ENCODE data around the gene FMNL2.

FMNL2 gene

DNA sequence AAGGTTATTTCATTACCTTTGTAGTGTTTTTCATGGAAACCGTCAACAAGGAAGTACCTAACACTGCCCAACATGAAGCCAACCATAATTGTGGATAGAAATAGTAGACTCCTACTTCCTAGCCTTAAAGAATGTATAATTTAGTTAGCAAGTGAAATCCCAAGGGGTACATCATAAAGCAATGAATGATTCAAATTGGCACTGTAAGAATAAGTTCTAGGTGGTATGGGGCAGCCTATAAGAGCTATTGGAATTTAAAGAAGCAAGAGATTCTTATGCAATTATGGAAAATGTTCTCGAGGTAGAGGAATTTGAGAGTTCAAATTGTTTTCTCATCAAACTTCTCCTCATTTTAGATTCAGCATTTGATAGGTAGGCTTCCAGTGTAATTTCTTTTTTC lies 157.9 kb downstream of the FMNL2 start:
- DNase-seq (ENCODE audit: low read depth, low spot score), result no peak

DNA sequence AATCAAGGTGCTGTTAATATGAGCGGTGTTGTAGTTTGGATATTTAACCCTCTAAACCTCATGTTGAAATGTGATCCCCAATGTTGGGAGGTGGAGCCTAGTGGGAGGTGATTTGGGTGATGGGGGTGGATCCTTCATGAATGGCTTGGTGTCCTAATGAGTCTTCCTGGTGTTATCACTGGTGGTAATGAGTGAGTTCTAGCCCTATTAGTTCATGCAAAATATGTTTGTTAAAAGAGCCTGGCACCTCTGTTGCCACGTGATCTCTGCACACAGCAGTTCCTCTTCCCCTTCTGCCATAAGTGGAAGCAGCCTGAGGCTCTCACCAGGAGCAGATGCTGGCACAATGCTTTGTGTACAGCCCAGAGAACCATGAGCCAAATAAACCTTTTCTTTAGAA lies 158.4 kb downstream of the FMNL2 start:
- no peak for DNase-seq (ENCODE audit: low read depth, low spot score)

DNA sequence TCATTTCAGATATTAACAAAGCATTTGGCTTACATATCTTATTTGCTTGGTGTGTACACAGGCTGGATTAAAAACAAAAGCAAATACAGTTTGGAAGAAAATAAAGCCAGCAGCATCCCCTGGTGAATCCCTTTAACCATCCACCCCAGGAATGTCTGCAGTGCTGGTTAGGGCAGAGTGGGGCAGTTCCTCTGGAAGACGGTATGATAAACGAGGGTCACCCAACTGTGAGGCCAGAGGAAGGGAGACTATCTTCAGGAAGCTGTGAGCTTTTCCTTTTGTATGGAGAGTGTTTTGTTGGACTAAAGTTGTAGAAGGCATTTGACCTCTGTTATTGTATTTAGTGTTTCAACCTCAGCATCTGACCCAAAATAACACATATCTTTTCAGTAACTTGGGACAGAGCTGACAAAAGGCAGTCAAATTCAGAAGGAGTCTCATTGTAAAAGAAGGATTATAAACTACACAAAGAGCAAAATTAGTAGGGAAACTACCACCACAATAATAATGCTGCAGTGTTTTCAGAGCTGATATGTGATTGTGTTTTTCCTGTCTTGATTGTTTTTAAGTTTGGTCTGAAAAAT lies 159.1 kb downstream of the FMNL2 start:
- DNase-seq (ENCODE audit: low read depth, low spot score), result no peak

DNA sequence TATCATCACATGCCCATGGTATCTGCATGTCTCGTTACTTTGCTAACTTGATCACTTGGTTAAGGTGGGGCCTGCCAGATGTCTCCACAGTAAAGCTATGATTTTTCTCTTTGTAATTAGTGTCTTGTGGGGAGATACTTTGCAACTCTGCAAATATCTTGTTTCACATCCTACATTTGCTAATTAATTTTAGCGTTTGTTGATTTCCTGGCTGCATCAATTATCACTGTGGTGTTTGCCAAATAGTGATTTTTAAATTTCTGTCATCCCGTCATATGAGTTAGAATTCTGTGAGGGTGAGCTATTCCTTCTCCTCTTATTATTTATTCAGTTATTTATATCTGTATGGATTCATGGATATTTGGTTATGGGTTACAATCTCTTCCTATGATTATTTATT lies 161.4 kb downstream of the FMNL2 start:
- no peak for DNase-seq (ENCODE audit: low read depth, low spot score)

DNA sequence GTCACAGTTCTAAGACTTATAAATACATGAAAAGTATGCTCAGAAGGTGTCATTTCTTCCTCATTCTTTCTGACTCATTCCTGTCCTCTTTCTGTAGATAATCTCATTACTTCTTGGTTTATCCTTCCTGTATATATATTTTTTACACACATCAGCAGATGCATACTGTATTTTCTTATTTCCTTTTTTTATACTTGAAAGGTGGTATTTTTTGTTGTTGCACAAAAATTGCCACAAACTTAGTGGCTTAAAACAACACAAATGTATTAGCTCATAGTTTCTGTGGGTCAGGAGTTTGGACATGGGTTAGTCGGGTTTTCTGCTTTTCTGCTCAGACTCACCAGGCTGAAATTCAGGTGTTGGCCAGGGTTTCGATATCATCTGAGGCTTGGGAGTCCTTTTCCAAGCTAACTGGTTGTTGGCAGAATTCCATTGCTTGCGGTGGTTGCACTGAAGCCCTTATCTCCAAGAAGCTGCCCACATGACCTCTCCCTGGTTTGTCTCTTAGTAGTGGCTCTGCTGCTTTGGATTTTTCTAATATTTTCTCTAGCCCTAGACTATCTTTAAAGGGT lies 162.6 kb downstream of the FMNL2 start:
- no peak for DNase-seq (ENCODE audit: low read depth, low spot score)

GRCh38 chr2:152499331-152499816 lies 164.4 kb downstream of the FMNL2 start:
- no peak for DNase-seq (ENCODE audit: low read depth, low spot score)

DNA sequence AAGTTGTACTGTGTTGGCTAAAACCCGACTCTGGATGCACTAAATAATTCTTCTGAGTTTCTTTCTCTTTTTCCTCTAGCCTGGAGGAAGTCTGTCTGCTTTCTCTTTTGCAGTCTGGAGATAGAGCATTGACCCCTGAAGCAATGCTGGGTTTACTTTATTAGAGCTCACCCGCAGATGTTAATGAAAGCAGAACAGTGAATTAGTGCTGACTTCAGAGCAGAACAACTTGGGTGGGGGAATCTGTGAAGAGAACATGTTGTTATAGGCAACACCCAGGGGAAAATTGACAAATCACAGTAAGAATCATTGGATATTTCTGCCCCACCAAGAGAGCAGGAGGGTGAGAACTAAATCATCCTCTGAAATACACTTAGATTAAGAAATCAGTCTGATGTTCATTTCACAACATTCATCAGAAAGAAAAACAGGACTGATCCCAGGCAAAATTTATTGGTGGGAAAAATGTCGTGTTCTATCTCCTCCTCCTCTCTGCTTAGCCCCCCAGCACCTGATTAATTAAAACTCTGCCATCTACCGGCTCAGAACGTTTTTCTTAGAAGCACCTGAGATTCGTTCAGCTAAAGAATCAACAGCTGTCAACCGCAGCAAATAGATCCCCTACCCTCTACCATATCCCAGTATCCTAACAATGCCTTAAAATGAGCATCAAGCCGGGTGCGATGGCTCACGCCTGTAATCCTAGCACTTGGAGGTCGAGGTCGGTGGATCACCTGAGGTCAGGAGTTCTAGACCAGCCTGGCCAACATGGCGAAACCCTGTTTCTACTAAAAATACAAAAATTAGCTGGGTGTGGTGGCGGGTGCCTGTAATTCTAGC lies 165.1 kb downstream of the FMNL2 start:
- DNase-seq (ENCODE audit: low read depth, low spot score), result no peak

- no peak for DNase-seq (ENCODE audit: low read depth, low spot score)
Measured at GRCh38 chr2:152500772-152501171, 165.8 kb downstream of the FMNL2 start.

DNA sequence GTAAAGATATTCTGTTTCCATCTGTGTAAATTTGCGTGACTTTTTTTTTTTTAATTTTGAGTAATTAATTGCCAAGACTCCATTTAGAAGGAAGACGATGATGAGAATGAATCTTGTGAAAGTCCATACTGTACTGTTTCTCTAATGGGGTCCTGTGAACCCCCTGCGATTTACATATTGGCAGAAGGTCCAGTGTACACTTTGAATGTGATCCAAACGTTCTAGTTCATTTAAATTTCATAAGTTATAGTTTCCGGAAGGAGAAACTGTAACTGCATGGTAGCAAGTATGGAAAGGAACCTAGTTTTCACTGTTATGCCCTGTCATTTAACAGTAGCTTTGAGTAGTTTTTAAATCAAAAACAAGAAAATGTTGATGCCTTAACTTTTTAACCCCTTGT lies 166.7 kb downstream of the FMNL2 start:
- no peak for DNase-seq (ENCODE audit: low read depth, low spot score)

DNA sequence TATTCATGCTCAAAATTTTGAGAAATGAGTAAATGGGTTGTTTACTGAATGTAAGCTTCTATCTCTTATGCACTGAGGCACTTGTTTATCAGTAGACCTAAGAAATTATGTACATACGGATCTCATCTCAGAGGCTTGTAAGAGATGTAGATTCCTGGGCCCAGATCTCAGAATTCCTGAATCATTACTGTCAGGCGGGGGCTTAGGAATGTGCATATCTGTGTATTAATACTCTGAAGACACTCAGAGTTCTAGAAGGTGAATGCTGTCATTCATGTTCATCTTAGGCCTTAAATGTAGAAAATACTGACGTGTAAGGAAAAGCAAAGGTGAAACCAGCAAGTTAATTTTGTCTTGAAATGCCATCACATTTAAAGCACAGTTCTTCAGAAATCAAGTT lies 169.6 kb downstream of the FMNL2 start:
- DNase-seq (ENCODE audit: low read depth, low spot score), result no peak

- no peak for DNase-seq (ENCODE audit: low read depth, low spot score)
Measured at GRCh38 chr2:152505495-152505906, 170.5 kb downstream of the FMNL2 start.

GRCh38 chr2:152506843-152507242 lies 171.9 kb downstream of the FMNL2 start:
- DNase-seq (ENCODE audit: low read depth, low spot score), result no peak

DNA sequence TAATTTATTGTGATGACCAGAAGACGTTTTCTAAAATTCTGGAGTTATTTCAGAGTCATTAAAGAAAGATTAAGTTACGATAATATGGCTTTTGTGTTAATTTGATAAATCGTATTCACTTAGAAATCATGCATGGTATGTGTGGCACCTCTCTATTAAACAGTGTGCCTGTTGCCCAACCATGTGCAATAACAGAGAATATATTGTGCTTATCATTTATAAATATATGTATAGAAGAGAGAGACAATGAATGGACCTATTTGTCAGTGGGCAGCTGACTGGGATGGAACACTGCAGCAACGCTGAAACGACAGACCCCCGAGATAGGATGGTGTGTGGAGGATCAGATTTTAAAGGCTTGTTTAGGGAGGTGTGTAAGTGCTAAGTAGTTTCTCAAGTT lies 172.9 kb downstream of the FMNL2 start:
- DNase-seq (ENCODE audit: low read depth, low spot score), result no peak

GRCh38 chr2:152508446-152508845 lies 173.5 kb downstream of the FMNL2 start:
- DNase-seq (ENCODE audit: low read depth, low spot score), result no peak

DNA sequence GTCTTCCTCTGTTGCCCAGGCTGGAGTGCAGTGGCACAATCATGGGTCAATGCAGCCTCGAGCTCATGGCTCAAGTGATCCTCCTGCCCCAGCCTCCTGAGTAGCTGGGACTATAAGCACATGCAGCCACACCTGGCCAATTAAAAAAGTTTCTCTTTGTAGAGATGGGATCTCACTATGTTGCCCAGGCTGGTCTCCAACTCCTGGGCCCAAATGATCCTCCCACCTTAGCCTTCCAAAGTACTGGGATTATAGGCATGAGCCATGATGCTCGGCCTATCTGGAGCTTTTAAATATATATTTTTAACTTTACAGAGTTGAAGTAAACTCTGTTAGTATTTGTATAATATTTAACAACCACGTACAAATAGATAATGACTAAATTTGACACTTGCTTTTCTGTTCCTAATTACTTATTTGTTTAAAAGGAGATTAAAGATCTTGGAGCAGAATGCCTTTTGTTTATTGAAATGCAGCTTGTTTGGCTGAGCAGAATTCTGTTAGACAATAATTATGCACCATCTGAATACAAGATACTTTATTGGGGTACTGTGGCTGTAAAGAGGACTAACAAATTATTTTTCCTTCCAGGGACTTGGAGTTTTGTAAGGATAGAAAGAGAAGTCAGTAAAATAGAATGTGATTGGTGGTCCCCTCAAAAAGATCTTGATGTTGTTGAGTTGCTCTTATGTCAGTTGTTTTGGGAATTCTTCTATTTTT lies 175.0 kb downstream of the FMNL2 start:
- DNase-seq (ENCODE audit: low read depth, low spot score), result no peak

- no peak for DNase-seq (ENCODE audit: low read depth, low spot score)
Measured at GRCh38 chr2:152510621-152511020, 175.6 kb downstream of the FMNL2 start.

DNA sequence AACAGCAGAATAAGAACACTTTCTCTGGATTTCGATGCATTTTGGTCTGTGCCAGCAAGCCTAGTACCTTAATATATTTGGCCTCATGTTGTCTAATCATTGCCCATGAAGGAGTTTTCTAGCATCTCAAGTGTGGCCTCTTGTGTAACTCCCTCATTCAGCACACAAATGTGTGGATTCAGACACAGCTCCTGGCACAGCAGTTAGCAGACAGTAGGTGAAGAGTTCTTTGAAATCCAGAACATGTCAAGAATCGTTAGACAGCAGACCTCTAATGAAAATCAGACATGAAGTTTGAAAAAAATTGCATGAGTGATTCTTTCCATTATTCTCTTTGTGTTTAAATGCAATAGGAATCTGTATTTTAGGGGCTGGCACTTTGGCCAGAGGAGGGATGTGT lies 177.0 kb downstream of the FMNL2 start:
- no peak for DNase-seq (ENCODE audit: low read depth, low spot score)

- no peak for DNase-seq (ENCODE audit: low read depth, low spot score)
Measured at GRCh38 chr2:152513029-152513428, 178.1 kb downstream of the FMNL2 start.

GRCh38 chr2:152513681-152514080 lies 178.7 kb downstream of the FMNL2 start:
- DNase-seq (ENCODE audit: low read depth, low spot score), result no peak

DNA sequence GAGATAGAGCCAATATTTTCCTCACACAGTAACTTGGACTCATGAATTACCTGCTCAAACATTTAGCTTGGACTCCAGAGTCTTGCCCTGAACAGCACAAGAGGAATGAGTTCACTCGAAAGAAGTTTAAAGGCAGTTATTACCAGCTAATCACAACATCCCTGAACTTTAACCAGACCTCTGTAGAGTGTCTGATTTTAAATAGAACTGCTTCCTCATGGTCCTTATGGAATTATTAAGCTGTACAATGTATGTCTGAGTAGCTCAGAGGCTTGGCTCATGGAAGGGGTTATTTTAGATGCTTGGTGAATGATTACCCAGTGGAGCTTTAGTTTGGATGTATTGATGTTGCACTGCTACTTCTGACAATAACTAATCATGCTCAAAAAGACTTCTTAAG lies 183.1 kb downstream of the FMNL2 start:
- no peak for DNase-seq (ENCODE audit: low read depth, low spot score)

DNA sequence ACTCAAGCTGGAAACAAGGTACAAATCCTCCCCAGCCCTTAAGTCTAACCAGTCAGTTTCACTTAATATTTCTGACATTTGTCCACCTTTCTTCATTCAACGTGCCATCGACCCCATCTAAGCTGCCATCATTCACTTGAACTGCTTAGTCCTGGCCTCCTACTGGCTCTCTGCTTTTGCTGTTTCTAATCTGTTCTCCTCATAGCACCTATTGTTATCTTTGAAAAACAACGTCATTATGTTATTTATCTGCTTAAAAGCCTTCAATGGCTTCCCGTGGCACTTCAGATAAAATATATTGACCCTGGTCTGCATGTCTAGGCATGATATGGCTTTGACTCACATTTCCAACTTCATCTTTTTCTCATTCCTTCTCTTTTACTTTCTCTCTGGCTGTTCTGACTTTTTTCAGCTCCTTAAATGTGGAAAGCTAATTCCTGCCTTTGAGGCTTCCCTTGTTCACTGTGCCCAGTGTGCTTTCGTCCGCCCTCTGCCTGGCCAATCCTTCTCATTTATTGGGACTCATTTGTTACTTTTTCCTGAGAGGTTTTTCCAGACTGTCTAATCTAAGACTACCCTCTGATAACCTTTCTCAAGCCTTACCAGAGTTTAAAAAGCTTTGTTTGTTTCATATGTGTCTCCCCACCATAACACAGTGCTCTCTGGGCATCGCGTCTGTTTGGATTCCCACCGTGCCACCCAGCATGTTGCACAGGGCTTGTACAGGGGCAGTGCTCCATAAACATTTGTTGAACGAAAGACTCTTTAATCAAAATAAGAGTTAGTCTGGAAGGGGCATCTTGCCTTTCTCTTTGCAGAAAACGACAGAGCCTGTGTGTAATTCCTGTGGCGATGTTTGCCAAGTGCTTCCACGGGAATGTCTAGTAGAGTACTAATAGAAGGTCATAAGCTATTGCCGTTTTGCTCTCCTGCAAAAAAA lies 183.9 kb downstream of the FMNL2 start:
- DNase-seq (ENCODE audit: low read depth, low spot score), result no peak
